Measurements from ENCODE around the gene DOLK.
A peak's percentile ranks its signal among the peaks of the same experiment; 100 is the strongest.
"Not testable (repeated sequence)": the region's sequence is repeated elsewhere in the genome, so short reads cannot be mapped to it uniquely, and the experiment has no call there.

Gene DOLK

DNA sequence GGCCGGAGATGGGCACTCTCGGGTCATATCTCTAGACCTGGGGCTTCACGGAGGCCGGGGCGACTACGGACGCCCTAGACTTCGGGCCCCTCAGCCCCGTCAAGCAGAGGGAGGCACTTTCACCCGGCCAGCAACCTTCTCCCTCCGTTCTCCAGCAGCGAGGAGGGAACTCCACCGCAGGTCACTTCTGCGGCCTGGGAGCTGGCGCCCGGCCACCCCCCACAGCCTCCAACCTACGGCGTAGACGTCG lies 201 bp downstream of the DOLK start:
- Histone ChIP-seq H3K4me1 (ENCODE audit: insufficient read depth, low read length, severe bottlenecking) (peaks cover 13% of the 10 kb centered on the region), H3K4me2 (ENCODE audit: low read length) (peak overlapping the region; percentile 73), H3K9me2 (ENCODE audit: low read depth, low read length) (no peaks in the 10 kb centered on the region), H3K36me3 (ENCODE audit: insufficient read depth, low read length) (peaks cover 27% of the 10 kb centered on the region), H3K27ac (ENCODE audit: low read depth, low read length, poor library complexity, severe bottlenecking) (no peak overlapping the region), H3K27me3 (ENCODE audit: insufficient read depth, low read length) (no peaks in the 10 kb centered on the region), H4K20me1 (ENCODE audit: insufficient read depth, low read length) (no peaks in the 10 kb centered on the region), H3K4me3 (ENCODE audit: low read depth, low read length, poor library complexity, severe bottlenecking) (peak overlapping the region; percentile 84), H3F3A (ENCODE audit: insufficient read depth, low read length) (no peaks in the 10 kb centered on the region), H3K9me3 (ENCODE audit: low read length) (no peaks in the 10 kb centered on the region), H3K79me2 (ENCODE audit: insufficient read depth, low read length) (peaks cover 6% of the 10 kb centered on the region; the same call in 1 of the 2 replicates), H2AFZ (ENCODE audit: low read length) (no peak overlapping the region), H3K9ac (ENCODE audit: low read length) (peak overlapping the region; percentile 87)
- TF ChIP-seq EZH2 (IDR thresholded peaks at IDR 0.05; ENCODE audit: borderline replicate concordance, low read length): no peak
- TF ChIP-seq, protein P1, sequence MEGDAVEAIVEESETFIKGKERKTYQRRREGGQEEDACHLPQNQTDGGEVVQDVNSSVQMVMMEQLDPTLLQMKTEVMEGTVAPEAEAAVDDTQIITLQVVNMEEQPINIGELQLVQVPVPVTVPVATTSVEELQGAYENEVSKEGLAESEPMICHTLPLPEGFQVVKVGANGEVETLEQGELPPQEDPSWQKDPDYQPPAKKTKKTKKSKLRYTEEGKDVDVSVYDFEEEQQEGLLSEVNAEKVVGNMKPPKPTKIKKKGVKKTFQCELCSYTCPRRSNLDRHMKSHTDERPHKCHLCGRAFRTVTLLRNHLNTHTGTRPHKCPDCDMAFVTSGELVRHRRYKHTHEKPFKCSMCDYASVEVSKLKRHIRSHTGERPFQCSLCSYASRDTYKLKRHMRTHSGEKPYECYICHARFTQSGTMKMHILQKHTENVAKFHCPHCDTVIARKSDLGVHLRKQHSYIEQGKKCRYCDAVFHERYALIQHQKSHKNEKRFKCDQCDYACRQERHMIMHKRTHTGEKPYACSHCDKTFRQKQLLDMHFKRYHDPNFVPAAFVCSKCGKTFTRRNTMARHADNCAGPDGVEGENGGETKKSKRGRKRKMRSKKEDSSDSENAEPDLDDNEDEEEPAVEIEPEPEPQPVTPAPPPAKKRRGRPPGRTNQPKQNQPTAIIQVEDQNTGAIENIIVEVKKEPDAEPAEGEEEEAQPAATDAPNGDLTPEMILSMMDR (IDR thresholded peaks at IDR 0.05; ENCODE audit: low read length): no peak

DNA sequence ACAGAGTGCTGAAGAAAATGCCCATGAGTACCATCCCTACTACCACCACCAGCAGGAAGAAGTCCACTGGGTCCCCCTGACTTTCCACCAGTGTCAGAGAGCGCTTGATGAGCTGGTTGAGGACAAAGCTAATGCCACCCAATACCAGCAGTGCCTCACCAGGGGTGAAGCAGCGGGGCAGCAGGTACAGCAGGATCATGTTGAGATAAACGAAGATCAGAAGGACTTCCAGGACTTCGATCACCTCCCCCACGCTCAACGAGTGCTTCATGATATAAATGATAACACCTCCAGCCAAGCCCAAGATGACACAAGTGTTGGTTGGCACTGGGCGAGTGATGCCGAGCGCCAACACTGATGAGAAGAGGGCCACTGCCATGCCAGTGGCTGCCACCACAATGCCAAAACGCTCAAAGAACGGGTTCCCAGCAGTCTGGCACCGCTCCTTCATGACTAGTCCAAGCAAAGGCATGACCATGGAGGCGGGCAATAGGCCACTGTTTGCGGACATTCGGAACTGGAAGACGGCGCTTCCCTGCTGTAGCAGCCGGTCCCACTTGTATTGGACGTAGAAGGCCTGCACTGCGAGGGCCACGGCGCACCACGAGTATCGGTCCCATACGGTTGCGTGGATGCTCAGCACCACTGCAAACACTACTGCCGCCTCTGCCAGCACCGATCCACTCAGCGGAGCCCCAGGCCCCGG lies 679 bp downstream of the DOLK start:
- H3K9me2 ChIP-seq (ENCODE audit: low read depth, low read length): no peaks in the 10 kb centered on the region
- peak overlapping the region; percentile 73 for H3K4me2 ChIP-seq (ENCODE audit: low read length)
- H3K36me3 ChIP-seq (ENCODE audit: insufficient read depth, low read length): peaks cover 24% of the 10 kb centered on the region
- no peaks in the 10 kb centered on the region for H3K9me3 ChIP-seq (ENCODE audit: low read length)
- H2AFZ ChIP-seq (ENCODE audit: low read length): no peak overlapping the region
- no peaks in the 10 kb centered on the region for H4K20me1 ChIP-seq (ENCODE audit: insufficient read depth, low read length)
- H3K4me3 ChIP-seq (ENCODE audit: low read depth, low read length, poor library complexity, severe bottlenecking): peak overlapping the region; percentile 84
- TF ChIP-seq, protein P1 (IDR thresholded peaks at IDR 0.05; ENCODE audit: low read length): no peak
- no peak overlapping the region for H3K27ac ChIP-seq (ENCODE audit: low read depth, low read length, poor library complexity, severe bottlenecking)
- H3K27me3 ChIP-seq (ENCODE audit: insufficient read depth, low read length): no peaks in the 10 kb centered on the region
- H3K79me2 ChIP-seq (ENCODE audit: insufficient read depth, low read length): peaks cover 6% of the 10 kb centered on the region; the same call in 1 of the 2 replicates
- peaks cover 13% of the 10 kb centered on the region for H3K4me1 ChIP-seq (ENCODE audit: insufficient read depth, low read length, severe bottlenecking)
- H3F3A ChIP-seq (ENCODE audit: insufficient read depth, low read length): no peaks in the 10 kb centered on the region
- peak overlapping the region; percentile 87 for H3K9ac ChIP-seq (ENCODE audit: low read length)

DNA sequence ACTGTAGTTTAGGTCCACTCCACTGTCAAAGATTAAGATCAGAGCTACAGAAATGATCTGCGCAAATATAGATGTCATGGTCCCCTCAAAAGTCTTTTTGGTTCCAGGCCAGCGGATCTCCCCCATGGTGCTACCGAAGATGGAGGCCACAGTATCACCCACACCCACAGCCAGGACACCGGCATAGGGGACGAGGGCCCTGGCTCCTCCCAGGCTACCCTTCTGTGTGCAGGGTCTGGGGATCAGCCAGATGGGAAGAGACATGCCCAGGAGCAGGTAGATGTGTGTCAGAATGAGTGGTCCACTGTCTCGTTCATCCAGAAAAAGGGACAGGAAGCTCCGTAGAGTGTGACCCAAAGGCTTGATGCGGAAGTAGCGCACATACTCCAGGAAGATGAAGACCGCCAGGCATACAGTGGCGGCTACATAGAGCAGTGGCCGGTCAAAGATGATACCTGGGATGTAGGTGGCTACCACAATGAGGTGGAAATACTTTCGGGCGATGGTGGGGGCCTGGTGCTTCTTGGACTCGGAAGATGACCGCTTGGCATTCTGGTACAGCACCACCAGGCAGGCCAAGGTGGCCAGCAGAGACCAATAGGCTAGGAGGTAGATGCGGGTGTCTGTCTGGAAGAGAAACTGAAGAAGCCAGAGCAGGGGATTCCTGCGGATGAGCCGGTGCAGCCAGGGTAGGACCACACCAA lies 1.5 kb downstream of the DOLK start:
- peaks cover 16% of the 10 kb centered on the region for H3K36me3 ChIP-seq (ENCODE audit: insufficient read depth, low read length)
- no peaks in the 10 kb centered on the region for H3K27me3 ChIP-seq (ENCODE audit: insufficient read depth, low read length)
- no peaks in the 10 kb centered on the region for H3K9me3 ChIP-seq (ENCODE audit: low read length)
- H4K20me1 ChIP-seq (ENCODE audit: insufficient read depth, low read length): no peaks in the 10 kb centered on the region
- H3K9me2 ChIP-seq (ENCODE audit: low read depth, low read length): no peaks in the 10 kb centered on the region
- peaks cover 6% of the 10 kb centered on the region; the same call in 1 of the 2 replicates for H3K79me2 ChIP-seq (ENCODE audit: insufficient read depth, low read length)
- H3K4me1 ChIP-seq (ENCODE audit: insufficient read depth, low read length, severe bottlenecking): peaks cover 13% of the 10 kb centered on the region
- H3F3A ChIP-seq (ENCODE audit: insufficient read depth, low read length): no peaks in the 10 kb centered on the region
- peak overlapping the region; percentile 84 for H3K4me3 ChIP-seq (ENCODE audit: low read depth, low read length, poor library complexity, severe bottlenecking)
- H3K27ac ChIP-seq (ENCODE audit: low read depth, low read length, poor library complexity, severe bottlenecking): no peak overlapping the region
- no peak for TF ChIP-seq EZH2 (IDR thresholded peaks at IDR 0.05; ENCODE audit: borderline replicate concordance, low read length)
- TF ChIP-seq, protein P1 (IDR thresholded peaks at IDR 0.05; ENCODE audit: low read length): no peak
- H3K9ac ChIP-seq (ENCODE audit: low read length): no peak overlapping the region
- no peak overlapping the region for H2AFZ ChIP-seq (ENCODE audit: low read length)
- H3K4me2 ChIP-seq (ENCODE audit: low read length): peak overlapping the region; percentile 73; the same call in 1 of the 2 replicates

DNA sequence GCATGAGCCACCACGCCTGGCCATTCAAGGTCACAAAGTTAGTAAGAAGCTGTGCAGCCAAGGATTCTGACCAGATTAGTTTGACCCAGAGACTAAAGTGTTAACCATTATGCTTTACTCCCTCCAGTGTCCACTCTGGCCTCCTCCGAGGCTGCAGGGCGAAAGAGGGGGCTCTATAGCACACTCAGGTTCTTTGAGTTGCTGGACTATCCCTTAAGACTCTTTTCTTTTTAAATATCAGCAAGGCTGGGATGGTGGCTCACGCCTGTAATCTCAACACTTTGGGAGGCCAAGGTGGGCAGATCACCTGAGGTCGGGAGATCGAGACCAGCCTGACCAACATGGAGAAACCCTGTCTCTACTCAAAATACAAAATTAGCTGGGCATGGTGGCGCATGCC lies 2.4 kb downstream of the DOLK start:
- H3K79me2 ChIP-seq (ENCODE audit: insufficient read depth, low read length); H3K27me3 ChIP-seq (ENCODE audit: insufficient read depth, low read length); H2AFZ ChIP-seq (ENCODE audit: low read length); H3K27ac ChIP-seq (ENCODE audit: low read depth, low read length, poor library complexity, severe bottlenecking); H3K9me3 ChIP-seq (ENCODE audit: low read length); H3K36me3 ChIP-seq (ENCODE audit: insufficient read depth, low read length); H3F3A ChIP-seq (ENCODE audit: insufficient read depth, low read length); H3K9ac ChIP-seq (ENCODE audit: low read length); H3K9me2 ChIP-seq (ENCODE audit: low read depth, low read length); H3K4me2 ChIP-seq (ENCODE audit: low read length); H3K4me3 ChIP-seq (ENCODE audit: low read depth, low read length, poor library complexity, severe bottlenecking); H4K20me1 ChIP-seq (ENCODE audit: insufficient read depth, low read length): not testable (repeated sequence)
- peaks cover 13% of the 10 kb centered on the region for H3K4me1 ChIP-seq (ENCODE audit: insufficient read depth, low read length, severe bottlenecking)
